ENCODE data around the gene PACSIN1.

PACSIN1 gene

GRCh38 chr6:34510299-34510698 is 44.4 kb downstream of the PACSIN1 start:
- ChIA-PET CTCF (no interaction called here), POLR2A (ENCODE audit: low non-redundant PET) (no interaction called here)
- no peak overlapping the region for H3K27ac ChIP-seq
- TF ChIP-seq, protein P1, sequence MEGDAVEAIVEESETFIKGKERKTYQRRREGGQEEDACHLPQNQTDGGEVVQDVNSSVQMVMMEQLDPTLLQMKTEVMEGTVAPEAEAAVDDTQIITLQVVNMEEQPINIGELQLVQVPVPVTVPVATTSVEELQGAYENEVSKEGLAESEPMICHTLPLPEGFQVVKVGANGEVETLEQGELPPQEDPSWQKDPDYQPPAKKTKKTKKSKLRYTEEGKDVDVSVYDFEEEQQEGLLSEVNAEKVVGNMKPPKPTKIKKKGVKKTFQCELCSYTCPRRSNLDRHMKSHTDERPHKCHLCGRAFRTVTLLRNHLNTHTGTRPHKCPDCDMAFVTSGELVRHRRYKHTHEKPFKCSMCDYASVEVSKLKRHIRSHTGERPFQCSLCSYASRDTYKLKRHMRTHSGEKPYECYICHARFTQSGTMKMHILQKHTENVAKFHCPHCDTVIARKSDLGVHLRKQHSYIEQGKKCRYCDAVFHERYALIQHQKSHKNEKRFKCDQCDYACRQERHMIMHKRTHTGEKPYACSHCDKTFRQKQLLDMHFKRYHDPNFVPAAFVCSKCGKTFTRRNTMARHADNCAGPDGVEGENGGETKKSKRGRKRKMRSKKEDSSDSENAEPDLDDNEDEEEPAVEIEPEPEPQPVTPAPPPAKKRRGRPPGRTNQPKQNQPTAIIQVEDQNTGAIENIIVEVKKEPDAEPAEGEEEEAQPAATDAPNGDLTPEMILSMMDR (conservative IDR thresholded peaks at IDR 0.05; ENCODE audit: low read depth), result no peak
- DNase-seq (ENCODE audit: low spot score), result no peak

GRCh38 chr6:34511214-34511914 is 45.5 kb downstream of the PACSIN1 start:
- ChIA-PET POLR2A (ENCODE audit: low non-redundant PET) (no interaction called here), CTCF (no interaction called here)
- no peak overlapping the region for H3K27ac ChIP-seq
- TF ChIP-seq, protein P1 (conservative IDR thresholded peaks at IDR 0.05; ENCODE audit: low read depth), result no peak
- DNase-seq (ENCODE audit: low spot score), result no peak

- no peak for DNase-seq (ENCODE audit: low spot score)
- TF ChIP-seq, protein P1 (conservative IDR thresholded peaks at IDR 0.05; ENCODE audit: low read depth), result no peak
- H3K27ac ChIP-seq, result no peak overlapping the region
- CTCF ChIA-PET, result no interaction called here
- POLR2A ChIA-PET (ENCODE audit: low non-redundant PET), result interaction anchor here (0.6 kb wide), 1 partner anchor 50 kb away, joined by 4 read pairs; no protein-coding TSS in a partner anchor
These were observed 46.2 kb downstream of the PACSIN1 start for GRCh38 chr6:34511915-34512737.

- POLR2A ChIA-PET (ENCODE audit: low non-redundant PET), result interaction anchor here (0.6 kb wide), 1 partner anchor 50 kb away, joined by 4 read pairs; no protein-coding TSS in a partner anchor
- CTCF ChIA-PET, result no interaction called here
- no peak for DNase-seq (ENCODE audit: low spot score)
- TF ChIP-seq, protein P1 (conservative IDR thresholded peaks at IDR 0.05; ENCODE audit: low read depth), result no peak
- no peak overlapping the region for H3K27ac ChIP-seq
These were observed 46.9 kb downstream of the PACSIN1 start for GRCh38 chr6:34512738-34513115.

- H3K27ac ChIP-seq, result no peak overlapping the region
- TF ChIP-seq, protein P1 (conservative IDR thresholded peaks at IDR 0.05; ENCODE audit: low read depth), result no peak
- ChIA-PET CTCF (interaction anchor here (0.5 kb wide), 1 partner anchor 811 kb away, joined by 3 read pairs; no protein-coding TSS in a partner anchor), POLR2A (ENCODE audit: low non-redundant PET) (no interaction called here)
- DNase-seq (ENCODE audit: low spot score), result no peak
These were observed 47.8 kb downstream of the PACSIN1 start for GRCh38 chr6:34513646-34514045.

DNA sequence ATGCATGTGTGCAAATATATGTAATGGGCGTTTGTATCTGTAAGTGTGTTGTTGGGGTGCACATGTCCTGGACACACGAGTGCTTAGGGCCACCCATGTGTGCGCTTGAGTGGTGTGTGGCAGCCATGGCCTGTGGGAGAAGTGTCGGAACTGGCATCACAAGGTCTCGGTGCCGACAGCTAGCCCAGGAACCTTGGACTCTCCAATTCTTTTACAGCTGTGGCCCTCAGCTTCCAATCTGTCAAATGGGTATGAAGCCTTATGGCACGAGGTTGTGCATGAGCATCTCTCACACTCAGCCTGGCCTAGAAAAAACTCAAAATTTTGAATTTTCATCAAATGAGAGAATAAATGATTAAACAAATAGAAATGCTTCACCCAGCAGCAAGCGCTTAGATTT is 48.2 kb downstream of the PACSIN1 start:
- ChIA-PET POLR2A (ENCODE audit: low non-redundant PET) (no interaction called here), CTCF (no interaction called here)
- H3K27ac ChIP-seq, result no peak overlapping the region
- DNase-seq (ENCODE audit: low spot score), result no peak
- TF ChIP-seq, protein P1 (conservative IDR thresholded peaks at IDR 0.05; ENCODE audit: low read depth), result no peak
